NCI-H748 treated with DMSO at 0.1 percent for 48 hours (cell line): ENCODE measurements around the gene ABR.
"Not testable (repeated sequence)": the region's sequence is repeated elsewhere in the genome, so short reads cannot be mapped to it uniquely, and the experiment has no call there.

Experiments
- DNase-seq: peaks from one replicate; lab custom pipeline; 2025; lab: John Stamatoyannopoulos, UW

The ABR gene

DNA sequence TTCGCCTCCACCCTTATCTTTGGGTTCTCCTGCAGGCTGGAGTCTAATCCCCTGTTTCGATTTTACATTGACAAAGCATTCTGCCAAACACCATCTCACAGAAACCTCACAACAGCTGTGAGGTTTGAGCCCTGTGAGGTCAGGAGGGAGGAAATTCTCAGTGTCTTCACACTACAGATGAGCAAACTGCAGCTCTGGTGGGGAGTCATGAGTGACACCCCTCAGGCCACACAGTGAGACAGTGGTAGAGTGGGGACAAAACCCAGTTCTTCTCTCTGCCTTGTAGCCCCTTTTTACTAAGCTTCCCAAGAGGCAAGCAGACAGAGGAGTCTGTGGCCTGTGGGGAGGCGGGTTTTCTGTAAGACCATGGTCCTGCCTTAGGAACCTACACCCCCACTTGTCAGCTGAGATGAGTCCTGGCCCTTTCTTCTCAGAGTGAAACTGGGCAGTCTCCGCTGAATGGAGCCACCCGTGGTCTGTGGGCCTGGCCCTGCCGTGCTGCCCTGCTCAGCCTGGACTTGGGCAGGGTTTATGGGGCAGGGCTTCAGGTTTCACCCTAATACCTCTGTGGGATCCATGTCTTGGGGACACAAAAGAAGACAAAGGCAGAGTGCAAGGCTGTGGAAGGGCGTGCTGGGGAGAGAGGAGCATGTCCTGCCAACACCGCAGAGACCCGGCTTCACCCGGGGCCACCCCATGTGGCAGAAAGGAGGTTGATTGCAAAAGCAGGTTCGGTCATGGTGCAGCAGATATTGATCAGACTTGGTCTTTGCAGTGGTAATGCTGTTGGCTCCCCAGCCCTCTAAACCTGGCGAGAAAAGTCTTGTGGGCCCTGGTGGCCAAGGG is 59.0 kb downstream of the ABR start:
- no peak for DNase-seq

DNA sequence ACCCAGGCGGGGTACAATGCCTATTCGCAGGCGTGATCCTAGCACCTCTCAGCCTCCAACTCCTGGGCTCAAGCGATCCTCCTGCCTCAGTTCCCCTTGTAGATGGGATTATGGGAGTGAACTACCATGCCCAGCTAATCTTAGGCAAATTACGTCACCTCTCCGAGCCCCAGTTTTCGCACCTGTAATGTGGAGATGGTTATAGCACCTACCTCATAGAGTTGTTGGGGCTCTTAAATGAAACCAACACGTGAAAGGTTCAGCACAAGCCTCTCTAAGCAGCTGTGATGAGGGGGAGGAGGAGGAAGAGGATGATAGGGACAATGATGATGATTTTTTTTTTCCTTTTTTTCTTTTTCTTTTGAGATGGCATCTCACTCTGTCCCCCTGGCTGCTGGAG is 59.9 kb downstream of the ABR start:
- DNase-seq: no peak

GRCh38 chr17:1116602-1117001 is 63.2 kb downstream of the ABR start:
- no peak for DNase-seq

GRCh38 chr17:1112875-1113274 is 66.9 kb downstream of the ABR start:
- DNase-seq: no peak

- DNase-seq: no peak
Observed at GRCh38 chr17:1111599-1112443, 68.0 kb downstream of the ABR start.

- no peak for DNase-seq
Observed at GRCh38 chr17:1110862-1111598, 68.8 kb downstream of the ABR start.

DNA sequence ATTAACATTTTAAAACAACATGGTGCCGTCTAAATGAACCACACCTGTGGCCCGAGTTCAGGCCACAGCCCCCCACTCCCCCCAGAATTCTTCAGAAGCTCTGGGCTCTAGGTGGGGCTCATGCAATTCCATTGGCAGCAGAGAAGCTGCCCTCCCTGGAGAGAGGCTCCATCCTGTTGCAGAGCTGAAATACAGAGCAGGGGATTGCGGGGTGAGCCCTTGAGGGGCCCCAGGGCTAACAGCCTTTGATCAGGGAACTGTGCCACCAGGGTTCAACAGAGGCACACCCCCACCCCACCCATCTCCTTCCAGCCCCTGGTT is 69.3 kb downstream of the ABR start:
- no peak for DNase-seq

DNA sequence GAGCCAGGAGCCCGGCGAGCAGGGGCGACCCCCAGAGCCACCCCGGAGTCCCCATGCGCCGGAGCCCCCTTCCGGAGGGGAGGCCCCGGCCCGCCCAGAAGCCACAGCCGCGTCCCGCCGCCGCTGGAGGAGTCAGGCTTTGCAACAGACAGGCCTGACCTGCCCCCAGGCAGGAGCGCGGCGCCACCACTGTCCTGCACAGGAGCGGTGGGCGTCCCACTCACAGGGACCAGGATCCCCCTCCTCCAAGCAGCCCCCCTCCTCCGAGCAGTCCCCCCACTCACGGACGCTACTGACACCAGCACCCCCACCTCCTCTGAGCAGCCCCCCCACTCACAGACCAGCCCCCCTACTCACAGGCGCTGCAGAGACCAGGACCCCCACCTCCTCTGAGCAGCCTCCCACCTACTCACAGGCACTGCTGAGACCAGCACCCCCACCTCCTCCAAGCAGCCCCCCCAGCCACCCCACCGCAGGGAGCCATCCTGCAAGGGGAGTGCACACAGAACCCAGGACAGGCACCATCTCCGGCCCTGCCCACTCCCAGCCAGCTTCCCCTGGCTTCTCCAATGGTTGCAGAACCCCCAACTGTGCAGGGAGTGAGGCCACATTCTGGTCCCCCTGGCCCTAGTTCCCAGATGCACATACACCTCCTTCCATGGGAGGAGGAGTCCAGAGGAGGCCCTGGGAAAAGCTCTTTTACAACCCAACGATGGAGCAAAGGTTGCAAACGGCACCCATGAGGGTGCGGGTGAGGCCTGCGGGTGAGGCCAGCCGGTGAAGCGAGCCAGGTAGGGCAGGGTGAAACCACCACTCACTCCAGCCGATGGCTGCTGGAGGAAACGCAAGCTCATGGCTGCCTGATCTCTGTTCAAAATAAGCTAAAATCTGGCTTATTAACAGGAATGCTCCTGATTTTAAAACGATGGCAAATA is 69.9 kb downstream of the ABR start:
- DNase-seq: no peak

DNA sequence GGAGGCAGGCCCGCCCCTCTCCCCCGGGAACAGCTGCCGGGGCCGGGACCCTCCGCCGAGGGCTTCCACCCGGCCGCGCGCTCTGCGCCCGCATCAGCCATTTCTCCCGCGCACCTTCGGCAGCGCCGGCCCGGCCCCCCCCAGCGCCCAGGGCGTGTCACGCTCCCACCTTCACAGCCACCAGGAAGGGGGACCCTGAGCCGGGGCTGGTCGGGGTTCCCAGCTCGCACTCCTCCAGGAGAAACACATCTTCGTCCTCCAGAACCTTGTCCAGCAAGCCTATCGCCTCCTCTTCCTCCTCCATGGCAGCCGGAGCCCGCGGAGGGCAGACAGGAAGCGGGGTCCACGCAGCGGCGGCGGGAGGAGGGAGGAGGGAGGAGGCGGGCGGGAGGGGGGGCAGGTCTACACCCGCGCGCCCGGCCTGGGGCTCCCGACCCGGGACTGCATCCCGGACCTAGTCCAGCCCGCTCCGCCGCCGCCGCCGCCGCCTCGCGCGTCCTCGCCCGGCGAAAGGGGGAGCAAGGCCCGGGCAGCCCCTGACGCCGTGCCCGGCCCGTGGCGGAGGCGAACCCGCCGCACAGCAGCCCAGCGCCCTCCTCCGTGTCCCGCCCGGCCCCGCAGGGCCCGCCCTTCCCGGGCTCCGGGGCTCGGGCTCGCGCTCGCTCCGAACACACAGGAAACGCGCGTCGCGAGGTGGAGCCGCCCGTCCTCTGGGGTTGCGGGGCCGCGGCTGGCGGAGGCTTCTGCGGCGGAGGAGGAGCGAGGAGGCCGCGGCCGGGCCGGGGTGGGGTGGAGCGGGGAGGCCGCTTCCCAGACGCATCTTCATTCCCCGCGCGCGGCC is 70.8 kb downstream of the ABR start:
- peak; percentile 31 for DNase-seq

DNA sequence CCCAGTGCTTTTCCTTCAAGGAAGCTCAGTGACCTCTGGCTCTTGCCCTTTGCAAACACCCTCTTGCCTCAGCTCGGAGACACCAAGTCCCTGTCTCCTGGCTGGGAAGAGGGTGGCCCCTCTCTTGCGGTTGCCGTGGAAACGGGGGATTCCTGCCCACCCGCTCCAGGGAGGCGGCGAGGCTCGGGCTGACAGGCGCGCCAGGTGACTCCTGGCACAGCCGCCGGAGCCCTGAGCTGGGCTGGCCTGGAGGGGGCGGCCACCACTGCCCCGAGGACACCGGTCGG is 71.4 kb downstream of the ABR start:
- peak; percentile 14 for DNase-seq

DNA sequence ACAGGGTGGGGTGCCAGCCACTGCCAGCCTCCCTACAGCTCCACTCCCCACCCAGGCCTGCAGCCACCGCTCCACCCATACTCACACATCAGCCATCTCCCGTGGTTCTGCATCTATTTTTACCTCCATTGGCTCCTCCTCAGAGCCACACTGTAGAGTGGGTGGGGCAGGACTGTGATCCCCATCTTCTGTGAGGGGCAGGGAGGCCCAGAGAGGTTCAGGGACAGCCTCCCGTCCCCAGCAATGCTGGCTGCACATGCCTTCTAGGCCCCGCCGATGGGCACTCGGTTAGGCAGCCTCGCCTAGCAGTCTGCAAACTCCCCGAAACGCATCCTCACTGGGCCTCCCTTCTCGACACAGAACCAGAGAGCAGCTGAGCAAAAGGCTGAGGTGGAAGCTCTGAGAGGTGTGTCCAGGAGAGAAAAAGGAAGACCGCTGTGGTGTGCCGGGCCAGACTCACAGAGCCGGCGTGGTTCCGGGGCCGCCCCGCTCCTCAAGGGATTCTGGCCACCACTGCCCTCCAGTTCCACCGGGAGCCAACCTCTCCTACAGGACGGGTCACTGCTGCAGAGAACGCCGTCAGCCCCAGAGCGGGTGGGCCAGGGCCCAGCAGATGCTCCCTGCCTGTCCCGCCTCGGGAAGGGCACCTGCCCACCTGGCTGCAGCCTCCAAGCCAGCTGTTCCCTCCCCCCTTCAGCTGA is 71.9 kb downstream of the ABR start:
- DNase-seq: no peak

DNA sequence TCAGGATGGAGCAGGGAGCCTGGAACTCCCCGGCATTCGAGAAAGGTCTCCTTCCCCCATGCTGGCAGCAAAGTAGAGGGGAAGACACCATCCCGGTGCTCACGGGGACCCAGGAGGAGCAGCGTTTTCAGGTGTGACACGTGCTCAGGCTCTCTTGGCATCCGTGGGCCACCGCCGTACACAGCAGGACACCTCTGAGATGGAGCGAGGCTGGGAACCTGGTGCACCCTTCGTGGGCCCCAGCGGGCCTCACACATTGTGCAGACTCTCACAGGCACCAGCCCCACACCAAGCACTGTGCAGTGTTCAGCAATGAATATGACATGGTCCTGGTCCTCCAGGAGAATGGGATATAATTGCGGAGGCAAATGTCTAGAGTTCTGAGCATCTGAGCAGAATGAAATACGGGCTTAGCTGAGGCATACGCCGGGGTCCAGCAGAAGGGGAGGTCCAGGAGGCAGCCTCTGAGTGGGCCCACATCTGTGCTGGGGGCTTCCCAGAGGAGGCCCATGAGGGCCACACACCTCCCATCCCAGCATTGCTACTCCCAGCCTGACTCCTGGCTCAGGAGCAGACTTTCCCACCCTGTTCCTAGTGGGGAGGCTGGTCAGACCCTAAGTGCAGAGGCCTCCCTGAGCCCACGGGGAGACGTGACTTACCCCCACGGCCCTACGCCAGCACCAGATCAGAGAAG is 72.6 kb downstream of the ABR start:
- DNase-seq: no peak

DNA sequence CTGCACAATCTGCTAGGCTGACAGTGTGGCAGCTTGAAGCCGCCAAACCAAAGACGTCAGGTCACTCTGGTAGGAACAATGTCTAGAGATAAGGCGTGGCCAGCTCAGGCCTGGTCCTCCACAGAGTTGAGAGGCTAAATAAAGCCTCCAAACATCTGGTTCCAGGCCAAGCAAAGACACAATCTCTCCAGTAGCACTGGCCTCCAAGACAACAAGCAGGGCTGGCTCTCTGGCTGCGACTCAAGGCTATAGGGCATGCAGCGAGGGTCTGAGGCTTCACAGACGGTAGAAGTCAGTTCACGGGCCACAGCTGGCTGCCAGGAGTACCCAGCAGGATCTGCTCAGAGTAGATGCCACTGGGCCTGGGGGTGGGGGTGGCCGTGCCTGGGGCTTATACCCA is 75.6 kb downstream of the ABR start:
- no peak for DNase-seq

GRCh38 chr17:1100382-1100781 is 79.4 kb downstream of the ABR start:
- DNase-seq: no peak

GRCh38 chr17:1099242-1099641 is 80.5 kb downstream of the ABR start:
- DNase-seq: no peak

DNA sequence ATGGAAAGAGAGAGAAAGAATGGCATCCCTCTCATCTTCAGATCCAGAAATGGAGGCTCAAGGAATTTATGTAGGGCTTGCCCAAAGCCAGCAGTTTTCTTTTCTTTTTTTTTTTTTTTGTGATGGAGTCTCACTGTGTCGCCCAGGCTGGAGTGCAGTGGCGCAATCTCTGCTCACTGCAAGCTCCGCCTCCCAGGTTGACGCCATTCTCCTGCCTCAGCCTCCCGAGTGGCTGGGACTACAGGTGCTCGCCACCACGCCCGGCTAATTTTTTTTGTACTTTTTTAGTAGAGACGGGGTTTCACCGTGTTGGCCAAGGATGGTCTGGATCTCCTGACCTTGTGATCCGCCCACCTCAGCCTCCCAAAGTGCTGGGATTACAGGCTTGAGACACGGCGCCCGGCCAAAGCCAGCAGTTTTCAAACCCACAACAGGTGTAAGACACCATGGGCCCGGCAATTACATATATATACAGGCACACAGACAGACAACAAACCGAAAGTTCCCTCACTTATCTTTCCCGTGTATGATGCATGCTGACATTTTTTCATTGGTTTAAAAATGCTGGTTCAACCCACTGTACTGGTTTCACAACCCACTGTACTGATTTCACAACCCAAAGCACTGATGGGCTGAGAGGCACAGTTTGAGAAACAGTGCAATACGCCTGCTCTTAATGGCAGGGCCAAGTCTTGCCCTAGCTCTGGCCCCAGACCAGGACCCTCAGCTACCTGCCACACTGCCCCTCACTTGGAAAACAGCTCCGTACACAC is 81.6 kb downstream of the ABR start:
- DNase-seq: not testable (repeated sequence)

- DNase-seq: no peak
Observed at GRCh38 chr17:1096215-1096614, 83.6 kb downstream of the ABR start.

GRCh38 chr17:1095853-1096173 is 84.0 kb downstream of the ABR start:
- no peak for DNase-seq
